Liver (tissue), 9 donors: ENCODE measurements around the gene COX7A1. TPM values are rescaled to one million over a fixed set of nuclear protein-coding genes. Genes with fewer than 3 reads are reported as not detected.
"Not testable (repeated sequence)": the region's sequence is repeated elsewhere in the genome, so short reads cannot be mapped to it uniquely, and the experiment has no call there.

Experiments
- DNase-seq: peaks from one replicate; pipeline ENCODE4 v3.0.0-alpha.2; 2017; ENCODE audit warnings: low spot score
- H3K27ac ChIP-seq, 2 donors: one replicate each; pipeline ENCODE4 v1.7.0; 2013; ENCODE audit warnings: inconsistent platforms in 2 of 2, low read length in 2 of 2, control low read depth in 1 of 2, low read depth in 1 of 2, mild to moderate bottlenecking in 1 of 2
- H3K27me3 ChIP-seq, 4 donors: one replicate each; pipeline versions ENCODE4 v1.6.1 to v1.7.0; 2013; ENCODE audit warnings: low read length in 3 of 4, inconsistent platforms in 1 of 4, mild to moderate bottlenecking in 1 of 4, moderate library complexity in 1 of 4; ENCODE audit not compliant: control insufficient read depth in 4 of 4, insufficient read depth in 4 of 4
- H3K36me3 ChIP-seq, 4 donors: one replicate each; pipeline versions ENCODE4 v1.6.1 to v1.7.0; 2013; ENCODE audit warnings: low read length in 3 of 4, mild to moderate bottlenecking in 3 of 4, low read depth in 1 of 4, moderate library complexity in 1 of 4; ENCODE audit not compliant: control insufficient read depth in 4 of 4, insufficient read depth in 3 of 4
- H3K4me1 ChIP-seq, 4 donors: one replicate each; pipeline versions ENCODE4 v1.6.1 to v1.7.0; 2013; ENCODE audit warnings: low read length in 3 of 4, mild to moderate bottlenecking in 3 of 4, moderate library complexity in 1 of 4; ENCODE audit not compliant: control insufficient read depth in 4 of 4, insufficient read depth in 4 of 4
- H3K4me3 ChIP-seq, 3 donors: one replicate each; pipeline versions ENCODE4 v1.6.1 to v1.7.0; 2013; ENCODE audit warnings: low read length in 3 of 3, control low read depth in 1 of 3, low read depth in 1 of 3, mild to moderate bottlenecking in 1 of 3
- H3K9ac ChIP-seq, 2 donors: one replicate each; pipeline ENCODE4 v1.7.0; 2013; ENCODE audit warnings: low read length in 2 of 2, mild to moderate bottlenecking in 2 of 2, moderate library complexity in 2 of 2, control low read depth in 1 of 2, low read depth in 1 of 2
- H3K9me3 ChIP-seq, 4 donors: one replicate each; pipeline versions ENCODE4 v1.6.1 to v1.7.0; 2013; ENCODE audit warnings: low read length in 3 of 4; ENCODE audit not compliant: control insufficient read depth in 4 of 4
- CTCF ChIP-seq: fragments of 150-350 bp; IDR thresholded peaks from 2 replicates; pipeline ENCODE4 v1.5.1; 2017; ENCODE audit warnings: improper control_type of control experiment, low read depth, low read length; ENCODE audit not compliant: missing input control
- EGR1 ChIP-seq, 2 donors: IDR thresholded peaks; 2 replicates each; pipeline ENCODE4 v1.6.1; 2016 to 2018; ENCODE audit warnings: antibody characterized with exemption in 2 of 2, low read depth in 2 of 2
- FOXA2 ChIP-seq: IDR thresholded peaks from 2 replicates; pipeline ENCODE4 v1.6.1; 2016; ENCODE audit warnings: antibody characterized with exemption
- GABPA ChIP-seq, 2 donors: IDR thresholded peaks in 1 of 2; conservative IDR thresholded peaks in 1 of 2; 2 replicates each; pipeline ENCODE4 v1.6.1; 2016; ENCODE audit warnings: antibody characterized with exemption in 2 of 2, mild to moderate bottlenecking in 1 of 2, moderate library complexity in 1 of 2
- HNF4A ChIP-seq, 2 donors: conservative IDR thresholded peaks; 2 replicates each; pipeline ENCODE4 v1.6.1; 2016; ENCODE audit warnings: antibody characterized with exemption in 2 of 2, mild to moderate bottlenecking in 2 of 2
- HNF4G ChIP-seq: IDR thresholded peaks from 2 replicates; pipeline ENCODE4 v1.6.1; 2016; ENCODE audit warnings: antibody characterized with exemption
- JUND ChIP-seq, 2 donors: IDR thresholded peaks; 2 replicates each; pipeline ENCODE4 v1.6.1; 2016; ENCODE audit warnings: antibody characterized with exemption in 2 of 2
- NR2F2 ChIP-seq: IDR thresholded peaks from 2 replicates; pipeline ENCODE4 v1.6.1; 2016; ENCODE audit warnings: antibody characterized with exemption
- RAD21 ChIP-seq, 2 donors: IDR thresholded peaks; 2 replicates each; pipeline ENCODE4 v1.6.1; 2016; ENCODE audit warnings: antibody characterized with exemption in 2 of 2, mild to moderate bottlenecking in 2 of 2
- RXRA ChIP-seq, 2 donors: IDR thresholded peaks; 2 replicates each; pipeline ENCODE4 v1.6.1; 2017 to 2018; ENCODE audit warnings: antibody characterized with exemption in 2 of 2, mild to moderate bottlenecking in 1 of 2
- SP1 ChIP-seq: IDR thresholded peaks from 2 replicates; pipeline ENCODE4 v1.6.1; 2018; ENCODE audit warnings: antibody characterized with exemption, mild to moderate bottlenecking
- TAF1 ChIP-seq: conservative IDR thresholded peaks from 2 replicates; pipeline ENCODE4 v1.6.1; 2016; ENCODE audit warnings: antibody characterized with exemption, mild to moderate bottlenecking
- WGBS: extraction: QIAGEN DNeasy Blood & Tissue Kit; methylation state at CpG from one replicate; pipeline ENCODE4 v1.1.7; 2013; 5-methylcytosine and 5-hydroxymethylcytosine counted together
- polyA plus RNA-seq, 2 donors: library from polyadenylated mRNA; stranded (reverse) in 1 of 2; unstranded in 1 of 2; fragments of 200-250 nt in 1 of 2; fragments of >200 nt in 1 of 2; fragmentation: Nextera tagmentation in 1 of 2; extraction: Ambion mirVana in 1 of 2; gene quantifications; one replicate each; pipeline versions ENCODE4 v1.2.1 to v1.2.3, GENCODE V29; 2013 to 2015
- total RNA-seq, 2 donors: library from RNA; depleted of rRNA; stranded (reverse); fragments of >200 nt; gene quantifications; one replicate each; pipeline ENCODE4 v1.2.3, GENCODE V29; 2014
- TF ChIP-seq, protein P1 (sequence below): IDR thresholded peaks from 2 replicates; pipeline ENCODE4 v1.6.1; 2016; ENCODE audit warnings: antibody characterized with exemption, mild to moderate bottlenecking
- TF ChIP-seq, protein P2 (sequence below): IDR thresholded peaks from 2 replicates; pipeline ENCODE4 v1.6.1; 2016; ENCODE audit warnings: antibody characterized with exemption
- donor health status: healthy.
- donor health status: healthy.
- donor health status: healthy.
- donor health status: healthy.
- donor health status: healthy.

Gene COX7A1
- total and polyA plus RNA-seq, 4 donors = 0.17 to 11.4 (median 1.3) TPM

- H3K4me1 ChIP-seq, H3K4me3 ChIP-seq, H3K9ac ChIP-seq, H3K9me3 ChIP-seq, H3K27ac ChIP-seq, H3K27me3 ChIP-seq, DNase-seq: not testable (repeated sequence)
- 96% methylated on average over 5 of the region's 5 CpGs for WGBS
- peaks cover 0 to 16% (median 14%) of the 10 kb centered on the region in 4 donors for H3K36me3 ChIP-seq
These were observed 34.5 kb upstream of the COX7A1 start for GRCh38 chr19:36186722-36187121.

- no peak overlapping the region for H3K27ac ChIP-seq
These were observed 31.0 kb upstream of the COX7A1 start for GRCh38 chr19:36183245-36183628.

DNA sequence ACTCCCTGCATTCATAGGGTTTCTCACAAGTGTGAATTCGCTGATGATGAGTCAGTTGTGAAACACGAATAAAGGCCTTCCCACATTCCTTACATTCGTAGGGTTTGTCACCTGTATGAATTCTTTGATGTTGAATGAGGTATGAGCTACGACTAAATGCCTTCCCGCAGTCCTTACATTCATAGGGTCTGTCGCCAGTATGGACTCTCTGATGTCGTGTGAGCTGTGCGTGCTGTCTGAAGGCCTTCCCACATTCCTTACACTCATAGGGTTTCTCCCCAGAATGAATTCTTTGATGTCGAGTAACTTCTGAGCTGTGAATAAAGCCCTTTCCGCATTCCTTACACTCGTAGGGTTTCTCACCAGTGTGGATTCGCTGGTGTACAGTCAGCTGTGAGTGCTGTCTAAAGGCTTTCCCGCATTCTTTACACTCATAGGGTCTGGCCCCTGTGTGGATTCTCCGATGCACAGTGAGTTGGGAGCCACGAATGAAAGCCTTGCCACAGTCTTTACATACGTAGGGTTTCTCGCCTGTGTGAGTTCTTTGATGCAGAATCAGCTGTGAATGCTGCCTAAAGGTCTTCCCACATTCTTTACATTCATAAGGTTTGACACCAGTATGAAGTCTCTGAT, 30.5 kb upstream of the COX7A1 start:
- Histone ChIP-seq H3K9ac (no peak overlapping the region), H3K4me3 (no peak overlapping the region), H3K36me3 (peaks cover 0 to 13% (median 12%) of the 10 kb centered on the region in 4 donors), H3K4me1 (no peaks in the 10 kb centered on the region), H3K27me3 (no peaks in the 10 kb centered on the region), H3K27ac (no peak overlapping the region), H3K9me3 (no peaks in the 10 kb centered on the region)
- DNase-seq = no peak
- WGBS = 94% methylated on average over 17 of the region's 17 CpGs
- TF ChIP-seq EGR1 (IDR thresholded peaks at IDR 0.05; ENCODE audit: low read depth in 2 of 2) (no peak), HNF4G (no peak), HNF4A (conservative IDR thresholded peaks at IDR 0.05) (no peak), TAF1 (no peak), JUND (IDR thresholded peaks at IDR 0.05) (no peak), RXRA (IDR thresholded peaks at IDR 0.05) (no peak), GABPA (IDR thresholded peaks at IDR 0.05 in 1 of 2, conservative IDR thresholded peaks at IDR 0.05 in 1 of 2) (no peak), SP1 (no peak), CTCF (no peak)
- TF ChIP-seq, protein P1, sequence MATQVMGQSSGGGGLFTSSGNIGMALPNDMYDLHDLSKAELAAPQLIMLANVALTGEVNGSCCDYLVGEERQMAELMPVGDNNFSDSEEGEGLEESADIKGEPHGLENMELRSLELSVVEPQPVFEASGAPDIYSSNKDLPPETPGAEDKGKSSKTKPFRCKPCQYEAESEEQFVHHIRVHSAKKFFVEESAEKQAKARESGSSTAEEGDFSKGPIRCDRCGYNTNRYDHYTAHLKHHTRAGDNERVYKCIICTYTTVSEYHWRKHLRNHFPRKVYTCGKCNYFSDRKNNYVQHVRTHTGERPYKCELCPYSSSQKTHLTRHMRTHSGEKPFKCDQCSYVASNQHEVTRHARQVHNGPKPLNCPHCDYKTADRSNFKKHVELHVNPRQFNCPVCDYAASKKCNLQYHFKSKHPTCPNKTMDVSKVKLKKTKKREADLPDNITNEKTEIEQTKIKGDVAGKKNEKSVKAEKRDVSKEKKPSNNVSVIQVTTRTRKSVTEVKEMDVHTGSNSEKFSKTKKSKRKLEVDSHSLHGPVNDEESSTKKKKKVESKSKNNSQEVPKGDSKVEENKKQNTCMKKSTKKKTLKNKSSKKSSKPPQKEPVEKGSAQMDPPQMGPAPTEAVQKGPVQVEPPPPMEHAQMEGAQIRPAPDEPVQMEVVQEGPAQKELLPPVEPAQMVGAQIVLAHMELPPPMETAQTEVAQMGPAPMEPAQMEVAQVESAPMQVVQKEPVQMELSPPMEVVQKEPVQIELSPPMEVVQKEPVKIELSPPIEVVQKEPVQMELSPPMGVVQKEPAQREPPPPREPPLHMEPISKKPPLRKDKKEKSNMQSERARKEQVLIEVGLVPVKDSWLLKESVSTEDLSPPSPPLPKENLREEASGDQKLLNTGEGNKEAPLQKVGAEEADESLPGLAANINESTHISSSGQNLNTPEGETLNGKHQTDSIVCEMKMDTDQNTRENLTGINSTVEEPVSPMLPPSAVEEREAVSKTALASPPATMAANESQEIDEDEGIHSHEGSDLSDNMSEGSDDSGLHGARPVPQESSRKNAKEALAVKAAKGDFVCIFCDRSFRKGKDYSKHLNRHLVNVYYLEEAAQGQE = no peak
- TF ChIP-seq, protein P2, sequence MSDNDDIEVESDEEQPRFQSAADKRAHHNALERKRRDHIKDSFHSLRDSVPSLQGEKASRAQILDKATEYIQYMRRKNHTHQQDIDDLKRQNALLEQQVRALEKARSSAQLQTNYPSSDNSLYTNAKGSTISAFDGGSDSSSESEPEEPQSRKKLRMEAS = no peak

More at GRCh38 chr19:36183245-36183628, 31.0 kb upstream of the COX7A1 start:
- TF ChIP-seq, protein P2 = no peak
- TF ChIP-seq FOXA2 = no peak
- TF ChIP-seq RAD21 (IDR thresholded peaks at IDR 0.05) = no peak
- TF ChIP-seq NR2F2 = no peak
- no peak for TF ChIP-seq EGR1 (IDR thresholded peaks at IDR 0.05; ENCODE audit: low read depth in 2 of 2)
- TF ChIP-seq HNF4G = no peak
- no peak for TF ChIP-seq JUND (IDR thresholded peaks at IDR 0.05)
- TF ChIP-seq SP1 = no peak
- TF ChIP-seq, protein P1 = no peak
- no peak for TF ChIP-seq RXRA (IDR thresholded peaks at IDR 0.05)
- no peak for TF ChIP-seq GABPA (IDR thresholded peaks at IDR 0.05 in 1 of 2, conservative IDR thresholded peaks at IDR 0.05 in 1 of 2)
- no peak for DNase-seq
- peaks cover 0 to 13% (median 12%) of the 10 kb centered on the region in 4 donors for H3K36me3 ChIP-seq
- H3K9ac ChIP-seq = no peak overlapping the region
- no peak overlapping the region for H3K4me3 ChIP-seq
- WGBS = 92% methylated on average over 10 of the region's 10 CpGs
- H3K9me3 ChIP-seq = no peaks in the 10 kb centered on the region
- H3K4me1 ChIP-seq = no peaks in the 10 kb centered on the region
- H3K27me3 ChIP-seq = no peaks in the 10 kb centered on the region
